OCI-LY1 (cell line): ENCODE measurements around the gene PROCA1.
"Not testable (repeated sequence)": the region's sequence is repeated elsewhere in the genome, so short reads cannot be mapped to it uniquely, and the experiment has no call there.

Source experiments
- H2AFZ ChIP-seq: fragments of 200-600 bp; sonication (generic), shearing (Covaris generic); 2 replicates; pipeline ENCODE4 v1.6.0; 2014; ENCODE audit warnings: antibody characterized with exemption, mild to moderate bottlenecking, low read length
- H3F3A ChIP-seq: fragments of 200-600 bp; sonication (generic), shearing (Covaris generic); 2 replicates; pipeline ENCODE4 v1.6.0; 2014; ENCODE audit warnings: mild to moderate bottlenecking, antibody characterized with exemption, low read length, moderate library complexity; ENCODE audit not compliant: insufficient read depth
- H3K27ac ChIP-seq: fragments of 200-600 bp; sonication (generic); 2 replicates; pipeline ENCODE4 v1.5.1; 2014; ENCODE audit warnings: low read length, mixed run types, mild to moderate bottlenecking, low read depth; ENCODE audit not compliant: poor library complexity, severe bottlenecking
- H3K27me3 ChIP-seq: fragments of 200-600 bp; sonication (generic); 2 replicates; pipeline ENCODE4 v1.6.0; 2014; ENCODE audit warnings: antibody characterized with exemption, mild to moderate bottlenecking, low read length, moderate library complexity; ENCODE audit not compliant: insufficient read depth
- H3K36me3 ChIP-seq: fragments of 200-600 bp; sonication (generic); 2 replicates; pipeline ENCODE4 v1.6.1; 2014; ENCODE audit warnings: mild to moderate bottlenecking, antibody characterized with exemption, low read length, moderate library complexity, mixed read lengths; ENCODE audit not compliant: insufficient read depth
- H3K4me1 ChIP-seq: fragments of 200-600 bp; sonication (generic); 2 replicates; pipeline ENCODE4 v1.5.1; 2014; ENCODE audit warnings: mild to moderate bottlenecking, low read length, moderate library complexity; ENCODE audit not compliant: insufficient read depth, severe bottlenecking
- H3K4me2 ChIP-seq: fragments of 200-600 bp; sonication (generic), shearing (Covaris generic); 2 replicates; pipeline ENCODE4 v1.6.1; 2014; ENCODE audit warnings: low read length
- H3K4me3 ChIP-seq: fragments of 200-600 bp; sonication (generic); 2 replicates; pipeline ENCODE4 v1.5.1; 2014; ENCODE audit warnings: low read length, low read depth, mild to moderate bottlenecking, mixed read lengths; ENCODE audit not compliant: poor library complexity, severe bottlenecking
- H3K79me2 ChIP-seq: fragments of 200-600 bp; shearing (Covaris generic); 2 replicates; pipeline ENCODE4 v1.6.1; 2016; ENCODE audit warnings: mixed run types, low read length, mixed read lengths; ENCODE audit not compliant: insufficient read depth
- H3K9ac ChIP-seq: fragments of 200-600 bp; sonication (generic), shearing (Covaris generic); 2 replicates; pipeline ENCODE4 v1.6.1; 2014; ENCODE audit warnings: mild to moderate bottlenecking, low read length, mixed read lengths
- H3K9me2 ChIP-seq: fragments of 200-600 bp; sonication (generic), shearing (Covaris generic); 2 replicates; pipeline ENCODE4 v1.6.1; 2014; ENCODE audit warnings: low read depth, mild to moderate bottlenecking, low read length, mixed read lengths
- H3K9me3 ChIP-seq: fragments of 200-600 bp; shearing (Covaris generic); 2 replicates; pipeline ENCODE4 v1.6.1; 2014; ENCODE audit warnings: low read length, mixed read lengths
- H4K20me1 ChIP-seq: fragments of 200-600 bp; sonication (generic), shearing (Covaris generic); 2 replicates; pipeline ENCODE4 v1.6.0; 2016; ENCODE audit warnings: mild to moderate bottlenecking, low read length; ENCODE audit not compliant: insufficient read depth
- EZH2 ChIP-seq: fragments of 200-600 bp; sonication (generic), shearing (Covaris generic); IDR thresholded peaks from 2 replicates; pipeline ENCODE4 v1.8.0; 2017; ENCODE audit warnings: borderline replicate concordance, mixed run types, mild to moderate bottlenecking, antibody characterized with exemption, low read length, moderate library complexity, mixed read lengths
- TF ChIP-seq, protein P1 (sequence below): fragments of 200-600 bp; sonication (generic), shearing (Covaris generic); IDR thresholded peaks from 2 replicates; pipeline ENCODE4 v1.5.1; 2017; ENCODE audit warnings: mild to moderate bottlenecking, antibody characterized with exemption, low read length, moderate library complexity, mixed read lengths

The PROCA1 gene

DNA sequence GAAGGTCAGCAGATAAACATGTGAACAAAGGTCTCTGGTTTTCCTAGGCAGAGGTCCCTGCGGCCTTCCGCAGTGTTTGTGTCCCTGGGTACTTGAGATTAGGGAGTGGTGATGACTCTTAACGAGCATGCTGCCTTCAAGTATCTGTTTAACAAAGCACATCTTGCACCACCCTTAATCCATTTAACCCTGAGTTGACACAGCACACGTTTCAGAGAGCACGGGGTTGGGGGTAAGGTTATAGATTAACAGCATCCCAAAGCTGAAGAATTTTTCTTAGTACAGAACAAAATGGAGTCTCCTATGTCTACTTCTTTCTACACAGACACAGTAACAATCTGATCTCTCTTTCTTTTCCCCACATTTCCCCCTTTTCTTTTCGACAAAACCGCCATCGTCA lies 53.3 kb downstream of the PROCA1 start:
- not testable (repeated sequence) for H3K9me3 ChIP-seq, H3K9me2 ChIP-seq, H3K27me3 ChIP-seq, H3K27ac ChIP-seq, H3K4me3 ChIP-seq, H3F3A ChIP-seq, H3K4me2 ChIP-seq, H2AFZ ChIP-seq, H4K20me1 ChIP-seq, H3K9ac ChIP-seq
- Histone ChIP-seq H3K79me2 (peaks cover 29% of the 10 kb centered on the region), H3K4me1 (peaks cover 19% of the 10 kb centered on the region), H3K36me3 (peaks cover 32% of the 10 kb centered on the region)

DNA sequence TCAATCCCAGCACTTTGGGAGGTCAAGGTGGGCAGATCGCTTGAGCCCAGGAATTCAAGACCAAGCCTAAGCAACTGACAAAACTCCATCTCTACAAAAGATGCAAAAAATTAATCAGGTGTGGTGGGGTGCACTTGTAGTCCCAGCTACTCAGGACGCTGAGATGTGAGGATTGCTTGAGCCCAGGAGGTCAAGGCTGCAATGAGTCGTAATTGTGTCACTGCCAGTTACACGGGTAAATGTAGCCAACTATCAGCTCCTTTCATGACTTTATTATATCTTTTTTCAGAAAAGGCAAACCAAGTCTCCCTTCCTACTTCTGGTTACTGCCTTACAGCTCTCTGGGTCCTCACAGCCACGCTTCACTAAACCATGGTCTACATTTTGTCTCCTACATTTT lies 53.9 kb downstream of the PROCA1 start:
- H3K79me2 ChIP-seq: peaks cover 23% of the 10 kb centered on the region
- no peak overlapping the region for H3K4me3 ChIP-seq
- no peaks in the 10 kb centered on the region for H3F3A ChIP-seq
- no peaks in the 10 kb centered on the region for H4K20me1 ChIP-seq
- H3K27ac ChIP-seq: no peak overlapping the region
- TF ChIP-seq, protein P1, sequence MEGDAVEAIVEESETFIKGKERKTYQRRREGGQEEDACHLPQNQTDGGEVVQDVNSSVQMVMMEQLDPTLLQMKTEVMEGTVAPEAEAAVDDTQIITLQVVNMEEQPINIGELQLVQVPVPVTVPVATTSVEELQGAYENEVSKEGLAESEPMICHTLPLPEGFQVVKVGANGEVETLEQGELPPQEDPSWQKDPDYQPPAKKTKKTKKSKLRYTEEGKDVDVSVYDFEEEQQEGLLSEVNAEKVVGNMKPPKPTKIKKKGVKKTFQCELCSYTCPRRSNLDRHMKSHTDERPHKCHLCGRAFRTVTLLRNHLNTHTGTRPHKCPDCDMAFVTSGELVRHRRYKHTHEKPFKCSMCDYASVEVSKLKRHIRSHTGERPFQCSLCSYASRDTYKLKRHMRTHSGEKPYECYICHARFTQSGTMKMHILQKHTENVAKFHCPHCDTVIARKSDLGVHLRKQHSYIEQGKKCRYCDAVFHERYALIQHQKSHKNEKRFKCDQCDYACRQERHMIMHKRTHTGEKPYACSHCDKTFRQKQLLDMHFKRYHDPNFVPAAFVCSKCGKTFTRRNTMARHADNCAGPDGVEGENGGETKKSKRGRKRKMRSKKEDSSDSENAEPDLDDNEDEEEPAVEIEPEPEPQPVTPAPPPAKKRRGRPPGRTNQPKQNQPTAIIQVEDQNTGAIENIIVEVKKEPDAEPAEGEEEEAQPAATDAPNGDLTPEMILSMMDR: no peak
- TF ChIP-seq EZH2: no peak
- H3K27me3 ChIP-seq: no peaks in the 10 kb centered on the region
- H3K4me1 ChIP-seq: peaks cover 13% of the 10 kb centered on the region
- H3K4me2 ChIP-seq: no peak overlapping the region
- H3K9ac ChIP-seq: no peak overlapping the region
- H2AFZ ChIP-seq: no peak overlapping the region
- peaks cover 32% of the 10 kb centered on the region for H3K36me3 ChIP-seq
- H3K9me3 ChIP-seq: peaks cover 3% of the 10 kb centered on the region; the same call in 1 of the 2 replicates
- no peaks in the 10 kb centered on the region for H3K9me2 ChIP-seq

DNA sequence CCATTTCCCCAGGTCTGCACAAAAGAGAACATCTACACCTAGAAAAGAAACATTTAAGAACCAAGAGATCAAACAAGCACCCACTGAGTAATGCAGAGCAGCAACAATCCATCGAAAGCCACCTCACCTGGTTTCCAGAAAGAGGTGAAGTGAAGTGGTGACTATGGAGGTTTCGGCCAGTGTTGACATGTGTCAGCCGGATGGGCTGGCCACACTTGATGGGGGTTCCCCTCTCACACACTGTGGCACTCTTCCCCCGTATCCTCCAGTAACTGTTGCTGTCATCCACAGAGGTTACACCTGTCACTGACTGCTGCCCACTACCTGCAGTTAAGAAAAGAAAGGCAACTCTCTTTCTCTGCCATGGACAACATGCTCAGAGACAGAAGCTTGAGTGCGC lies 56.5 kb downstream of the PROCA1 start:
- Histone ChIP-seq H4K20me1 (no peaks in the 10 kb centered on the region), H3F3A (no peaks in the 10 kb centered on the region), H3K9me3 (no peaks in the 10 kb centered on the region), H3K4me2 (no peak overlapping the region), H3K27me3 (no peaks in the 10 kb centered on the region), H3K27ac (no peak overlapping the region), H3K36me3 (peaks cover 48% of the 10 kb centered on the region), H3K9me2 (no peaks in the 10 kb centered on the region), H3K79me2 (peaks cover 2% of the 10 kb centered on the region), H2AFZ (no peak overlapping the region), H3K9ac (no peak overlapping the region), H3K4me3 (no peak overlapping the region), H3K4me1 (no peaks in the 10 kb centered on the region)
- TF ChIP-seq, protein P1: no peak
- TF ChIP-seq EZH2: no peak
